Effector memory CD4-positive, alpha-beta T cell (primary cell): Measurements from ENCODE around the gene ING1.
A peak's percentile ranks its signal among the peaks of the same experiment; 100 is the strongest.
"Not testable (repeated sequence)": the region's sequence is repeated elsewhere in the genome, so short reads cannot be mapped to it uniquely, and the experiment has no call there.

Experiments used
- DNase-seq, 3 donors: peaks; one replicate each; pipeline ENCODE4 v3.0.0-alpha.2; 2020
- H3K27ac ChIP-seq: 2 replicates; pipeline ENCODE4 v1.7.0; 2013; ENCODE audit warnings: mild to moderate bottlenecking, low read length, moderate library complexity; ENCODE audit not compliant: insufficient read depth, poor library complexity, severe bottlenecking
- H3K27me3 ChIP-seq: replicated peaks from 2 replicates; pipeline ENCODE4 v1.7.0; 2013; ENCODE audit warnings: mild to moderate bottlenecking, low read length; ENCODE audit not compliant: insufficient read depth, control insufficient read depth, poor library complexity, severe bottlenecking
- H3K36me3 ChIP-seq: 2 replicates; pipeline ENCODE4 v1.7.0; 2013; ENCODE audit warnings: mild to moderate bottlenecking, low read length, moderate library complexity; ENCODE audit not compliant: control insufficient read depth, insufficient read depth
- H3K4me1 ChIP-seq: 2 replicates; pipeline ENCODE4 v1.7.0; 2013; ENCODE audit warnings: low read length, mild to moderate bottlenecking; ENCODE audit not compliant: control insufficient read depth, insufficient read depth, poor library complexity, severe bottlenecking
- H3K4me3 ChIP-seq: 2 replicates; pipeline ENCODE4 v1.7.0; 2013; ENCODE audit warnings: low read length, low read depth, mild to moderate bottlenecking; ENCODE audit not compliant: insufficient read depth, poor library complexity, severe bottlenecking
- H3K9me3 ChIP-seq: 2 replicates; pipeline ENCODE4 v1.7.0; 2013; ENCODE audit warnings: mild to moderate bottlenecking, low read length, moderate library complexity; ENCODE audit not compliant: control insufficient read depth

Gene ING1

DNA sequence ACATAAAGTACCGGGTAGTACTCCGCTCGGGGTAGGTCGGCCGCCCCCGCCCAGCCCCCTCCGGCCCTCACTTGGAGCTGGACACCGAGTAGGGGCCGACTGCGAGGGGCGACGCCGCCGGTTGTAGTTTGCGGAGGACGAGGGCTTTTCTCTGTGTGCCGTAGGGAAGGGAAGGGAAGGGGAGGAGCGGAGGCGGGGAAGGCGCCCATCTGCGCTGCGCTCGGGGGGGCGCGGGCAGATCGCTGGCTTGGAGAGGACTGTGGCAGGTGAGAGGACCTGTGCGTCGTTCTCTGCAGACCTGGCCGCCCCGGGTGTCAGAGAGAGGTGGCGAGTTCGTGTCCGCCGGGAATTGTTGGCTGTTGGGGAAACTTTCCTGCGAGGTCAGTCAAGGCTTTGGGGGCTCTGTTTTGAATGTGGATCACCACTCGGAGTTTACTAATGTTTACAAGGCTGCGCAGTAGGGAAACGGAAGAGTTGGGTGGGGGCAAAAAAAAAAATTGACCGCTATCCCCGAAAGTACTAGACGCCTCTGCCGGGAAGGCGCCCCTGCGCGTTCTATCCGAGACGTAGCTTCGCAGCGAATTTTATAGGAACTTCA, 1.4 kb downstream of the ING1 start:
- Histone ChIP-seq H3K27ac (peak overlapping the region; percentile 99), H3K9me3 (no peaks in the 10 kb centered on the region), H3K4me3 (peak overlapping the region; percentile 100), H3K36me3 (peaks cover 12% of the 10 kb centered on the region), H3K4me1 (peaks cover 16% of the 10 kb centered on the region), H3K27me3 (no peaks in the 10 kb centered on the region)
- DNase-seq, result peak in 2 of 3 donors; percentile 33 to 43

GRCh38 chr13:110715395-110716246, 2.1 kb downstream of the ING1 start:
- Histone ChIP-seq H3K4me1 (peaks cover 16% of the 10 kb centered on the region), H3K9me3 (no peaks in the 10 kb centered on the region), H3K27ac (peak overlapping the region; percentile 99), H3K36me3 (peaks cover 16% of the 10 kb centered on the region), H3K4me3 (peak overlapping the region; percentile 100), H3K27me3 (no peaks in the 10 kb centered on the region)
- DNase-seq, result peak; percentile 94 to 96 (median 95)

DNA sequence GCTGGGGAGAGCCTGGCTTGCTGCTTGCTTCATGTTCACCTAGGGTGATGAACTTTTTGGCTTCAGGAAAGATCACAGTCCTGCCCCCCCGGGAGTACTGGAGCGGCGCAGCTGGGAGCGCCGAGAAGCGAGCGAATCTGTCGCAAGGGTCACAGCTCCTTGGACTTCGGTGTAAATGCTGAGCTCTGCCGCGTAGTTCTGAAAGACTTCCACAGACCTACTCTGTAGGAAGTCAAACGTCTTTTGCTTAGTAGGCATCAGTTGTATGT, 2.7 kb downstream of the ING1 start:
- peak in 1 of 3 donors; percentile 5 for DNase-seq
- Histone ChIP-seq H3K9me3 (no peaks in the 10 kb centered on the region), H3K4me1 (peaks cover 16% of the 10 kb centered on the region), H3K4me3 (peak overlapping the region; percentile 97), H3K27ac (peak overlapping the region; percentile 68), H3K27me3 (no peaks in the 10 kb centered on the region), H3K36me3 (peaks cover 20% of the 10 kb centered on the region)

GRCh38 chr13:110719036-110719710, 5.7 kb downstream of the ING1 start:
- Histone ChIP-seq H3K4me1 (peaks cover 11% of the 10 kb centered on the region), H3K36me3 (peaks cover 25% of the 10 kb centered on the region), H3K4me3 (no peak overlapping the region), H3K27me3 (no peaks in the 10 kb centered on the region), H3K27ac (no peak overlapping the region), H3K9me3 (no peaks in the 10 kb centered on the region)
- DNase-seq, result no peak

- peaks cover 25% of the 10 kb centered on the region for H3K36me3 ChIP-seq
- no peak for DNase-seq
- H3K27me3 ChIP-seq, result no peaks in the 10 kb centered on the region
- no peaks in the 10 kb centered on the region for H3K9me3 ChIP-seq
- no peak overlapping the region for H3K4me3 ChIP-seq
- no peak overlapping the region for H3K27ac ChIP-seq
- peaks cover 14% of the 10 kb centered on the region for H3K4me1 ChIP-seq
Measured at GRCh38 chr13:110722971-110723370, 9.5 kb downstream of the ING1 start.

GRCh38 chr13:110723598-110723997, 10.1 kb downstream of the ING1 start:
- Histone ChIP-seq H3K27ac (no peak overlapping the region), H3K4me3 (no peak overlapping the region), H3K4me1 (peaks cover 10% of the 10 kb centered on the region), H3K27me3 (no peaks in the 10 kb centered on the region), H3K36me3 (peaks cover 25% of the 10 kb centered on the region), H3K9me3 (no peaks in the 10 kb centered on the region)
- no peak for DNase-seq

DNA sequence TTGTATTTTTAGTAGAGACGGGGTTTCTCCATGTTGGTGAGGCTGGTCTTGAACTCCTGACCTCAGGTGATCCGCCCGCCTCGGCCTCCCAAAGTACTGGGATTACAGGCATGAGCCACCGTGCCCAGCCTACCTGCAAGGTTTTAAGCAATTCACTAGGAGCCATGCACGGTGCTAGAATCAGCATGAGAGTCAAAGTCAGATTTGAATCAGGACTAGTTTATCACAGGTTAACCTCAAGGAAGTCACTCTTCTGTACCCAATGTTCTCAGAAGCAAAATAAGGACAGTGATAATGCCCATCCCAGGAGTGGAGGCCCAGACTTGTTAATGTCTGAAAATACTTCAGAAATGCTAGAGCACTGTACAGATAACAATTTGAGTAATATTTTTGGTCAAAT, 12.7 kb downstream of the ING1 start:
- not testable (repeated sequence) for H3K4me1 ChIP-seq, H3K36me3 ChIP-seq, H3K27me3 ChIP-seq, H3K27ac ChIP-seq, H3K4me3 ChIP-seq, DNase-seq, H3K9me3 ChIP-seq

DNA sequence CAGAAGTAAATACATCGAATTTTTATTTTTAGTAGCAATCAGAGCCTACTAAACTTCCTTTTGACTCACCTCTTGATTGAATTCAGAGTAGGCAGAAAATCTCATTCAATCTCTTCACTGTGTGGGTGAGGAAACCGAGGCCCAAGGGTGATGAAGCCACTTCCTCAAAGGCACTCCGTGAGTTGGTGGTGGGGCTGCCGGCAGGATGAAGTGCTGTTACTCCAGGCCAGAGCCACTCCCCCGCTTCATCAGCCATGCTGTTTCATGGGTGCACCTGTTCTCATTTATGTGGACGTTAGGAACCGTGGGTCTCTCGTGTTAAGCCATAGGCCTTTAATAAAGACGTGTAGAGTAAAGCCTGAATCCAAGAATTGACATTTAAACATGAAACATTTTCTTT, 13.2 kb downstream of the ING1 start:
- peak in 2 of 3 donors; percentile 15 to 31 for DNase-seq

DNA sequence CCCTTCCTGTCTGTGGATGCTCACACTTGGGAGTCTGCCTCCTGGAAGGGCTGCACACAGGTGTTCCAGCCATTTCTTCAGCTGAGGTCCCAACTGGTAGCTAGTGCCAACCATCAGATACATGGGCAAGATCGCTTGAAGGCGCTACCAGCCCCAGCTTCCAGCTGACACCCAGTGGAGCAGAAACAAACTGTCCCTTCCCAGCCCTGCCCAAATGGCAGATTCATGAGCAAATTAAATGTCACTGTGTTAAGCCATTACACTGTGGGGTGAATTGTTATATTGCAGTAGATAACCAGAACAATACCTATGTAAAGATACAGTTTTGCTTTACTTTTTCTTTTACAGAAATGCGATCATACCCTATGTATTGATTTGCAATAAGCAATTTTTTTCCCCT, 17.6 kb downstream of the ING1 start:
- Histone ChIP-seq H3K4me1 (peaks cover 8% of the 10 kb centered on the region), H3K4me3 (no peak overlapping the region), H3K9me3 (no peaks in the 10 kb centered on the region), H3K27me3 (no peaks in the 10 kb centered on the region), H3K36me3 (no peaks in the 10 kb centered on the region), H3K27ac (no peak overlapping the region)
- DNase-seq, result no peak

More for the DNA sequence above, 13.2 kb downstream of the ING1 start:
- Histone ChIP-seq H3K4me1 (peaks cover 10% of the 10 kb centered on the region), H3K36me3 (peaks cover 5% of the 10 kb centered on the region), H3K4me3 (no peak overlapping the region), H3K27ac (no peak overlapping the region), H3K9me3 (no peaks in the 10 kb centered on the region), H3K27me3 (no peaks in the 10 kb centered on the region)

DNA sequence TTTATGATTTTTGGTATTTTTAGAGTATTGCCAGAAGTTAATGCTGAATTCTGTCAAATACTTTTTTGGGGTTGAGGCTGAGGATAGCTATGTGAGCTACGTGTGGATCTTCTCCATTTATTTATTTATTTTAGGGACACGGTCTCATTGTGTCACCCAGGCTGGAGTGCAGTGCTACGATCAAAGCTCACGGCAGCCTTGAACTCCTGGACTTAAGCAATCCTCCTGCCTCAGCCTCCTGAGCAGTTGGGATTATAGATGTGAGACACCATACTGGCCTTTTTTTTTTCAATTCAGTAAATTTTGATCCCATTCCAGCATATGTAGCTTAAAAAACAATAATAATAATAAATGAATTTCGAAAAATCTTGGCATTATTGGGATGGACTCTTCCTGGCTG, 21.1 kb downstream of the ING1 start:
- Histone ChIP-seq H3K27me3 (no peaks in the 10 kb centered on the region), H3K4me1 (no peaks in the 10 kb centered on the region), H3K4me3 (no peak overlapping the region), H3K9me3 (no peaks in the 10 kb centered on the region), H3K36me3 (no peaks in the 10 kb centered on the region), H3K27ac (no peak overlapping the region)
- DNase-seq, result no peak
